ENCODE data around the gene CIAO3.

CIAO3 gene

GRCh38 chr16:683396-684070, 57.3 kb downstream of the CIAO3 start (continued):
- TF ChIP-seq ZNF202 (tag by site-specific recombination; IDR thresholded peaks at IDR 0.05; ENCODE audit: borderline replicate concordance) (no peak), ZNF610 (tag by site-specific recombination; IDR thresholded peaks at IDR 0.05; ENCODE audit: borderline replicate concordance) (peak; percentile 45; the same call in 1 of the 2 replicates), ZNF140 (tag by site-specific recombination; IDR thresholded peaks at IDR 0.05) (no peak), INSM2 (tag by site-specific recombination; IDR thresholded peaks at IDR 0.05) (no peak; the same call in 1 of the 2 replicates), ZNF626 (tag by site-specific recombination; IDR thresholded peaks at IDR 0.05) (no peak), ZNF121 (tag by site-specific recombination; IDR thresholded peaks at IDR 0.05) (peak; percentile 71; the same call in 1 of the 2 replicates), PRDM1 (tag by site-specific recombination; IDR thresholded peaks at IDR 0.05) (no peak), REPIN1 (tag by site-specific recombination; IDR thresholded peaks at IDR 0.05; ENCODE audit: low read depth) (peak; percentile 16; the same call in 1 of the 2 replicates), ZNF311 (tag by site-specific recombination; IDR thresholded peaks at IDR 0.05; ENCODE audit: borderline replicate concordance) (no peak), ZNF777 (tag by site-specific recombination; IDR thresholded peaks at IDR 0.05; ENCODE audit: borderline replicate concordance) (no peak), MEIS1 (CRISPR knock-in tag; IDR thresholded peaks at IDR 0.05; ENCODE audit: borderline replicate concordance) (no peak), ZNF792 (tag by site-specific recombination; IDR thresholded peaks at IDR 0.05) (no peak; the same call in 1 of the 2 replicates), ZNF660 (tag by site-specific recombination; IDR thresholded peaks at IDR 0.05) (no peak), ZNF175 (tag by site-specific recombination; IDR thresholded peaks at IDR 0.05) (no peak), ZSCAN18 (tag by site-specific recombination; IDR thresholded peaks at IDR 0.05) (no peak), ZBTB26 (tag by site-specific recombination; optimal IDR thresholded peaks at IDR 0.05) (peak; percentile 97), SP7 (tag by site-specific recombination; IDR thresholded peaks at IDR 0.05) (peak; percentile 35; the same call in 1 of the 2 replicates), HOXD13 (CRISPR knock-in tag; IDR thresholded peaks at IDR 0.05; ENCODE audit: borderline replicate concordance) (no peak), ZNF274 (IDR thresholded peaks at IDR 0.05; ENCODE audit: low read length) (no peak), ZNF274 (tag by site-specific recombination; IDR thresholded peaks at IDR 0.05; ENCODE audit: borderline replicate concordance) (no peak), ZNF19 (tag by site-specific recombination; IDR thresholded peaks at IDR 0.05; ENCODE audit: low read depth) (no peak), ZNF510 (tag by site-specific recombination; IDR thresholded peaks at IDR 0.05; ENCODE audit: insufficient replicate concordance) (no peak), ZNF37A (tag by site-specific recombination; IDR thresholded peaks at IDR 0.05) (no peak), ZNF654 (tag by site-specific recombination; IDR thresholded peaks at IDR 0.05; ENCODE audit: low read depth) (no peak), ZNF133 (tag by site-specific recombination; IDR thresholded peaks at IDR 0.05) (0 out of 2 replicates have a peak, but pooled peaks have one; percentile 23), ZNF354C (tag by site-specific recombination; IDR thresholded peaks at IDR 0.05; ENCODE audit: borderline replicate concordance, low read depth) (no peak)
- TF ChIP-seq, protein P1, sequence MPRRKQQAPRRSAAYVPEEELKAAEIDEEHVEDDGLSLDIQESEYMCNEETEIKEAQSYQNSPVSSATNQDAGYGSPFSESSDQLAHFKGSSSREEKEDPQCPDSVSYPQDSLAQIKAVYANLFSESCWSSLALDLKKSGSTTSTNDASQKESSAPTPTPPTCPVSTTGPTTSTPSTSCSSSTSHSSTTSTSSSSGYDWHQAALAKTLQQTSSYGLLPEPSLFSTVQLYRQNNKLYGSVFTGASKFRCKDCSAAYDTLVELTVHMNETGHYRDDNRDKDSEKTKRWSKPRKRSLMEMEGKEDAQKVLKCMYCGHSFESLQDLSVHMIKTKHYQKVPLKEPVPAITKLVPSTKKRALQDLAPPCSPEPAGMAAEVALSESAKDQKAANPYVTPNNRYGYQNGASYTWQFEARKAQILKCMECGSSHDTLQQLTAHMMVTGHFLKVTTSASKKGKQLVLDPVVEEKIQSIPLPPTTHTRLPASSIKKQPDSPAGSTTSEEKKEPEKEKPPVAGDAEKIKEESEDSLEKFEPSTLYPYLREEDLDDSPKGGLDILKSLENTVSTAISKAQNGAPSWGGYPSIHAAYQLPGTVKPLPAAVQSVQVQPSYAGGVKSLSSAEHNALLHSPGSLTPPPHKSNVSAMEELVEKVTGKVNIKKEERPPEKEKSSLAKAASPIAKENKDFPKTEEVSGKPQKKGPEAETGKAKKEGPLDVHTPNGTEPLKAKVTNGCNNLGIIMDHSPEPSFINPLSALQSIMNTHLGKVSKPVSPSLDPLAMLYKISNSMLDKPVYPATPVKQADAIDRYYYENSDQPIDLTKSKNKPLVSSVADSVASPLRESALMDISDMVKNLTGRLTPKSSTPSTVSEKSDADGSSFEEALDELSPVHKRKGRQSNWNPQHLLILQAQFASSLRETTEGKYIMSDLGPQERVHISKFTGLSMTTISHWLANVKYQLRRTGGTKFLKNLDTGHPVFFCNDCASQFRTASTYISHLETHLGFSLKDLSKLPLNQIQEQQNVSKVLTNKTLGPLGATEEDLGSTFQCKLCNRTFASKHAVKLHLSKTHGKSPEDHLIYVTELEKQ (tag by site-specific recombination; IDR thresholded peaks at IDR 0.05; ENCODE audit: borderline replicate concordance): peak; percentile 11; the same call in 1 of the 2 replicates
- TF ChIP-seq, protein P2, sequence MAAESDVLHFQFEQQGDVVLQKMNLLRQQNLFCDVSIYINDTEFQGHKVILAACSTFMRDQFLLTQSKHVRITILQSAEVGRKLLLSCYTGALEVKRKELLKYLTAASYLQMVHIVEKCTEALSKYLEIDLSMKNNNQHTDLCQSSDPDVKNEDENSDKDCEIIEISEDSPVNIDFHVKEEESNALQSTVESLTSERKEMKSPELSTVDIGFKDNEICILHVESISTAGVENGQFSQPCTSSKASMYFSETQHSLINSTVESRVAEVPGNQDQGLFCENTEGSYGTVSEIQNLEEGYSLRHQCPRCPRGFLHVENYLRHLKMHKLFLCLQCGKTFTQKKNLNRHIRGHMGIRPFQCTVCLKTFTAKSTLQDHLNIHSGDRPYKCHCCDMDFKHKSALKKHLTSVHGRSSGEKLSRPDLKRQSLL (tag by site-specific recombination; IDR thresholded peaks at IDR 0.05): no peak
- TF ChIP-seq, protein P3, sequence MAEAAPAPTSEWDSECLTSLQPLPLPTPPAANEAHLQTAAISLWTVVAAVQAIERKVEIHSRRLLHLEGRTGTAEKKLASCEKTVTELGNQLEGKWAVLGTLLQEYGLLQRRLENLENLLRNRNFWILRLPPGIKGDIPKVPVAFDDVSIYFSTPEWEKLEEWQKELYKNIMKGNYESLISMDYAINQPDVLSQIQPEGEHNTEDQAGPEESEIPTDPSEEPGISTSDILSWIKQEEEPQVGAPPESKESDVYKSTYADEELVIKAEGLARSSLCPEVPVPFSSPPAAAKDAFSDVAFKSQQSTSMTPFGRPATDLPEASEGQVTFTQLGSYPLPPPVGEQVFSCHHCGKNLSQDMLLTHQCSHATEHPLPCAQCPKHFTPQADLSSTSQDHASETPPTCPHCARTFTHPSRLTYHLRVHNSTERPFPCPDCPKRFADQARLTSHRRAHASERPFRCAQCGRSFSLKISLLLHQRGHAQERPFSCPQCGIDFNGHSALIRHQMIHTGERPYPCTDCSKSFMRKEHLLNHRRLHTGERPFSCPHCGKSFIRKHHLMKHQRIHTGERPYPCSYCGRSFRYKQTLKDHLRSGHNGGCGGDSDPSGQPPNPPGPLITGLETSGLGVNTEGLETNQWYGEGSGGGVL (tag by site-specific recombination; IDR thresholded peaks at IDR 0.05): peak; percentile 42; the same call in 1 of the 2 replicates
